ENCODE results near the gene CHADL. TPM values are rescaled to one million over a fixed set of nuclear protein-coding genes. Genes with fewer than 3 reads are reported as not detected.

The CHADL gene
- total and polyA plus RNA-seq, 2 experiments from 2014 or later: 1.6 TPM; not detected in 1

DNA sequence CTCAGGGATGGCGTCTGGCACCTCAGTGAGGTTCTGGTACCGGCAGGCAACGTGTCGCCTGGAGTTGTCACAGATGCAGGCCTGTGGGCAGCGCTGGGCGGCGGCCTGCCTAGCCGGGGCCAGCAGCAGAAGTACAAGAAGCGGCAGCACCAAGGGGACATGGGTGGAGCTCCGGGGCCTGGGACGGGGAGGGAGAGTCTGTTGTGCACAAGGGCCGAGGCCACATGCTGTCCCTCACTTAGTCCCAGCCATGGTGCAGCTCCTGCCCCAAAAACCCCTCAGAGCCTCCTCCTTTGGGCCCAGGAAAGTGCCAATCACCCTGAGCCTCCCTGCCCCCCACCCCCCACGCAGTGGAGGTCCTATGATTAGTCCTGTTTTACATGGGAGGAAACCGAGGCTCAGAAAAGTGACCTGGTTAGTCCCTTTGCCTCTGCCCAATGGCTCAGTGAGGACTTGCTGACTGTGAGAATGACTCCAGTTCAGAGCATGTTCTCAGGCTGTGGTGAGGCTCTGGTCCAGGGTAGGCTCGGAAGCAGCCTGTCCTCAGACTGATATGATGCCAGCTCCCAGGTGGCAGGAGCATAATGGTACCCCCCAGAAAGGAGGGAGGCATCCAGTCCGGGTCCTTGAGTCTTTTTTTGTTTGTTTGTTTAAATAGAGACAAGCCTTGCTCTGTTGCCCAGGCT is 1.1 kb downstream of the CHADL start:
- Histone ChIP-seq H4K20me1 (replicated peaks; ENCODE audit: insufficient read depth) (no peaks in the 10 kb centered on the region), H3F3A (replicated peaks; ENCODE audit: low read depth) (peaks cover 24% of the 10 kb centered on the region), H3K36me3 (ENCODE audit: insufficient read depth) (no peaks in the 10 kb centered on the region), H3K4me2 (no peak overlapping the region), H3K27me3 (ENCODE audit: insufficient read depth) (no peaks in the 10 kb centered on the region), H3K4me3 (no peak overlapping the region), H2AFZ (no peak overlapping the region), H3K4me1 (ENCODE audit: insufficient read depth) (peaks cover 8% of the 10 kb centered on the region), H3K9me2 (ENCODE audit: insufficient read depth) (no peaks in the 10 kb centered on the region), H3K79me2 (replicated peaks; ENCODE audit: insufficient read depth) (no peaks in the 10 kb centered on the region), H3K27ac (ENCODE audit: low read depth) (no peak overlapping the region)
- Mint-ChIP-seq H3K27ac (no peak overlapping the region), H3K27me3 (ENCODE audit: insufficient read depth, low read depth, poor library complexity) (peaks cover 20% of the 10 kb centered on the region), H3K36me3 (ENCODE audit: low read depth) (peaks cover 6% of the 10 kb centered on the region; the same call in 1 of the 3 replicates), H3K4me3 (no peak overlapping the region), H3K4me1 (peaks cover 13% of the 10 kb centered on the region), H3K9me3 (no peaks in the 10 kb centered on the region)
- no peak for ATAC-seq
- DNase-seq (ENCODE audit: low spot score): no peak
- TF ChIP-seq EZH2phosphoT487 (IDR thresholded peaks at IDR 0.05; ENCODE audit: unreplicated experiment) (no peak), JUNB (IDR thresholded peaks at IDR 0.05; ENCODE audit: unreplicated experiment) (no peak), NANOG (IDR thresholded peaks at IDR 0.05; ENCODE audit: borderline replicate concordance) (no peak), CREB1 (CRISPR knock-in tag; IDR thresholded peaks at IDR 0.05; ENCODE audit: low read depth) (no peak), EZH2 (IDR thresholded peaks at IDR 0.05; ENCODE audit: low read depth, unreplicated experiment) (no peak), STAT1 (IDR thresholded peaks at IDR 0.05; ENCODE audit: unreplicated experiment) (no peak), POLR2AphosphoS5 (IDR thresholded peaks at IDR 0.05; ENCODE audit: low read depth) (no peak), ZNF114 (CRISPR knock-in tag; IDR thresholded peaks at IDR 0.05) (no peak)
- TF ChIP-seq, protein P1, sequence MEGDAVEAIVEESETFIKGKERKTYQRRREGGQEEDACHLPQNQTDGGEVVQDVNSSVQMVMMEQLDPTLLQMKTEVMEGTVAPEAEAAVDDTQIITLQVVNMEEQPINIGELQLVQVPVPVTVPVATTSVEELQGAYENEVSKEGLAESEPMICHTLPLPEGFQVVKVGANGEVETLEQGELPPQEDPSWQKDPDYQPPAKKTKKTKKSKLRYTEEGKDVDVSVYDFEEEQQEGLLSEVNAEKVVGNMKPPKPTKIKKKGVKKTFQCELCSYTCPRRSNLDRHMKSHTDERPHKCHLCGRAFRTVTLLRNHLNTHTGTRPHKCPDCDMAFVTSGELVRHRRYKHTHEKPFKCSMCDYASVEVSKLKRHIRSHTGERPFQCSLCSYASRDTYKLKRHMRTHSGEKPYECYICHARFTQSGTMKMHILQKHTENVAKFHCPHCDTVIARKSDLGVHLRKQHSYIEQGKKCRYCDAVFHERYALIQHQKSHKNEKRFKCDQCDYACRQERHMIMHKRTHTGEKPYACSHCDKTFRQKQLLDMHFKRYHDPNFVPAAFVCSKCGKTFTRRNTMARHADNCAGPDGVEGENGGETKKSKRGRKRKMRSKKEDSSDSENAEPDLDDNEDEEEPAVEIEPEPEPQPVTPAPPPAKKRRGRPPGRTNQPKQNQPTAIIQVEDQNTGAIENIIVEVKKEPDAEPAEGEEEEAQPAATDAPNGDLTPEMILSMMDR (conservative IDR thresholded peaks at IDR 0.05; ENCODE audit: low read depth in 2 of 2): no peak
- TF ChIP-seq, protein P2, sequence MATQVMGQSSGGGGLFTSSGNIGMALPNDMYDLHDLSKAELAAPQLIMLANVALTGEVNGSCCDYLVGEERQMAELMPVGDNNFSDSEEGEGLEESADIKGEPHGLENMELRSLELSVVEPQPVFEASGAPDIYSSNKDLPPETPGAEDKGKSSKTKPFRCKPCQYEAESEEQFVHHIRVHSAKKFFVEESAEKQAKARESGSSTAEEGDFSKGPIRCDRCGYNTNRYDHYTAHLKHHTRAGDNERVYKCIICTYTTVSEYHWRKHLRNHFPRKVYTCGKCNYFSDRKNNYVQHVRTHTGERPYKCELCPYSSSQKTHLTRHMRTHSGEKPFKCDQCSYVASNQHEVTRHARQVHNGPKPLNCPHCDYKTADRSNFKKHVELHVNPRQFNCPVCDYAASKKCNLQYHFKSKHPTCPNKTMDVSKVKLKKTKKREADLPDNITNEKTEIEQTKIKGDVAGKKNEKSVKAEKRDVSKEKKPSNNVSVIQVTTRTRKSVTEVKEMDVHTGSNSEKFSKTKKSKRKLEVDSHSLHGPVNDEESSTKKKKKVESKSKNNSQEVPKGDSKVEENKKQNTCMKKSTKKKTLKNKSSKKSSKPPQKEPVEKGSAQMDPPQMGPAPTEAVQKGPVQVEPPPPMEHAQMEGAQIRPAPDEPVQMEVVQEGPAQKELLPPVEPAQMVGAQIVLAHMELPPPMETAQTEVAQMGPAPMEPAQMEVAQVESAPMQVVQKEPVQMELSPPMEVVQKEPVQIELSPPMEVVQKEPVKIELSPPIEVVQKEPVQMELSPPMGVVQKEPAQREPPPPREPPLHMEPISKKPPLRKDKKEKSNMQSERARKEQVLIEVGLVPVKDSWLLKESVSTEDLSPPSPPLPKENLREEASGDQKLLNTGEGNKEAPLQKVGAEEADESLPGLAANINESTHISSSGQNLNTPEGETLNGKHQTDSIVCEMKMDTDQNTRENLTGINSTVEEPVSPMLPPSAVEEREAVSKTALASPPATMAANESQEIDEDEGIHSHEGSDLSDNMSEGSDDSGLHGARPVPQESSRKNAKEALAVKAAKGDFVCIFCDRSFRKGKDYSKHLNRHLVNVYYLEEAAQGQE (IDR thresholded peaks at IDR 0.05; ENCODE audit: unreplicated experiment): no peak
- TF ChIP-seq, protein P3, sequence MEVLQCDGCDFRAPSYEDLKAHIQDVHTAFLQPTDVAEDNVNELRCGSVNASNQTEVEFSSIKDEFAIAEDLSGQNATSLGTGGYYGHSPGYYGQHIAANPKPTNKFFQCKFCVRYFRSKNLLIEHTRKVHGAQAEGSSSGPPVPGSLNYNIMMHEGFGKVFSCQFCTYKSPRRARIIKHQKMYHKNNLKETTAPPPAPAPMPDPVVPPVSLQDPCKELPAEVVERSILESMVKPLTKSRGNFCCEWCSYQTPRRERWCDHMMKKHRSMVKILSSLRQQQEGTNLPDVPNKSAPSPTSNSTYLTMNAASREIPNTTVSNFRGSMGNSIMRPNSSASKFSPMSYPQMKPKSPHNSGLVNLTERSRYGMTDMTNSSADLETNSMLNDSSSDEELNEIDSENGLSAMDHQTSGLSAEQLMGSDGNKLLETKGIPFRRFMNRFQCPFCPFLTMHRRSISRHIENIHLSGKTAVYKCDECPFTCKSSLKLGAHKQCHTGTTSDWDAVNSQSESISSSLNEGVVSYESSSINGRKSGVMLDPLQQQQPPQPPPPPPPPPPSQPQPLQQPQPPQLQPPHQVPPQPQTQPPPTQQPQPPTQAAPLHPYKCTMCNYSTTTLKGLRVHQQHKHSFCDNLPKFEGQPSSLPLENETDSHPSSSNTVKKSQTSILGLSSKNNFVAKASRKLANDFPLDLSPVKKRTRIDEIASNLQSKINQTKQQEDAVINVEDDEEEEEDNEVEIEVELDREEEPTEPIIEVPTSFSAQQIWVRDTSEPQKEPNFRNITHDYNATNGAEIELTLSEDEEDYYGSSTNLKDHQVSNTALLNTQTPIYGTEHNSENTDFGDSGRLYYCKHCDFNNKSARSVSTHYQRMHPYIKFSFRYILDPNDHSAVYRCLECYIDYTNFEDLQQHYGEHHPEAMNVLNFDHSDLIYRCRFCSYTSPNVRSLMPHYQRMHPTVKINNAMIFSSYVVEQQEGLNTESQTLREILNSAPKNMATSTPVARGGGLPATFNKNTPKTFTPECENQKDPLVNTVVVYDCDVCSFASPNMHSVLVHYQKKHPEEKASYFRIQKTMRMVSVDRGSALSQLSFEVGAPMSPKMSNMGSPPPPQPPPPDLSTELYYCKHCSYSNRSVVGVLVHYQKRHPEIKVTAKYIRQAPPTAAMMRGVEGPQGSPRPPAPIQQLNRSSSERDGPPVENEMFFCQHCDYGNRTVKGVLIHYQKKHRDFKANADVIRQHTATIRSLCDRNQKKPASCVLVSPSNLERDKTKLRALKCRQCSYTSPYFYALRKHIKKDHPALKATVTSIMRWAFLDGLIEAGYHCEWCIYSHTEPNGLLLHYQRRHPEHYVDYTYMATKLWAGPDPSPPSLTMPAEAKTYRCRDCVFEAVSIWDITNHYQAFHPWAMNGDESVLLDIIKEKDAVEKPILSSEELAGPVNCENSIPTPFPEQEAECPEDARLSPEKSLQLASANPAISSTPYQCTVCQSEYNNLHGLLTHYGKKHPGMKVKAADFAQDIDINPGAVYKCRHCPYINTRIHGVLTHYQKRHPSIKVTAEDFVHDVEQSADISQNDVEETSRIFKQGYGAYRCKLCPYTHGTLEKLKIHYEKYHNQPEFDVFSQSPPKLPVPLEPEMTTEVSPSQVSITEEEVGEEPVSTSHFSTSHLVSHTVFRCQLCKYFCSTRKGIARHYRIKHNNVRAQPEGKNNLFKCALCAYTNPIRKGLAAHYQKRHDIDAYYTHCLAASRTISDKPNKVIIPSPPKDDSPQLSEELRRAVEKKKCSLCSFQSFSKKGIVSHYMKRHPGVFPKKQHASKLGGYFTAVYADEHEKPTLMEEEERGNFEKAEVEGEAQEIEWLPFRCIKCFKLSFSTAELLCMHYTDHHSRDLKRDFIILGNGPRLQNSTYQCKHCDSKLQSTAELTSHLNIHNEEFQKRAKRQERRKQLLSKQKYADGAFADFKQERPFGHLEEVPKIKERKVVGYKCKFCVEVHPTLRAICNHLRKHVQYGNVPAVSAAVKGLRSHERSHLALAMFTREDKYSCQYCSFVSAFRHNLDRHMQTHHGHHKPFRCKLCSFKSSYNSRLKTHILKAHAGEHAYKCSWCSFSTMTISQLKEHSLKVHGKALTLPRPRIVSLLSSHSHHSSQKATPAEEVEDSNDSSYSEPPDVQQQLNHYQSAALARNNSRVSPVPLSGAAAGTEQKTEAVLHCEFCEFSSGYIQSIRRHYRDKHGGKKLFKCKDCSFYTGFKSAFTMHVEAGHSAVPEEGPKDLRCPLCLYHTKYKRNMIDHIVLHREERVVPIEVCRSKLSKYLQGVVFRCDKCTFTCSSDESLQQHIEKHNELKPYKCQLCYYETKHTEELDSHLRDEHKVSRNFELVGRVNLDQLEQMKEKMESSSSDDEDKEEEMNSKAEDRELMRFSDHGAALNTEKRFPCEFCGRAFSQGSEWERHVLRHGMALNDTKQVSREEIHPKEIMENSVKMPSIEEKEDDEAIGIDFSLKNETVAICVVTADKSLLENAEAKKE (CRISPR knock-in tag; IDR thresholded peaks at IDR 0.05): no peak
